SIG-M5 treated with dmso at 0.1 percent for 504 hours (cell line): ENCODE measurements around the gene PRSS2.

Experiments
- DNase-seq: peaks from one replicate; lab custom pipeline; 2025; ENCODE audit not compliant: unreplicated experiment; lab: John Stamatoyannopoulos, UW

The PRSS2 gene

GRCh38 chr7:142800088-142800487 is 29.3 kb downstream of the PRSS2 start:
- DNase-seq = no peak

GRCh38 chr7:142800699-142801260 is 30.0 kb downstream of the PRSS2 start:
- DNase-seq = no peak

GRCh38 chr7:142801601-142802295 is 31.0 kb downstream of the PRSS2 start:
- DNase-seq = no peak

GRCh38 chr7:142802301-142802700 is 31.5 kb downstream of the PRSS2 start:
- DNase-seq = no peak

- DNase-seq = no peak
These were observed 33.1 kb downstream of the PRSS2 start for GRCh38 chr7:142803901-142804300.

- no peak for DNase-seq
These were observed 34.0 kb downstream of the PRSS2 start for GRCh38 chr7:142804728-142805207.

GRCh38 chr7:142805350-142806021 is 34.7 kb downstream of the PRSS2 start:
- no peak for DNase-seq

GRCh38 chr7:142806022-142806356 is 35.2 kb downstream of the PRSS2 start:
- no peak for DNase-seq

- no peak for DNase-seq
These were observed 36.2 kb downstream of the PRSS2 start for GRCh38 chr7:142806957-142807356.

GRCh38 chr7:142807855-142808460 is 37.2 kb downstream of the PRSS2 start:
- DNase-seq = no peak

- no peak for DNase-seq
These were observed 37.7 kb downstream of the PRSS2 start for GRCh38 chr7:142808461-142808801.

GRCh38 chr7:142808802-142809583 is 38.2 kb downstream of the PRSS2 start:
- no peak for DNase-seq

GRCh38 chr7:142809671-142810070 is 38.9 kb downstream of the PRSS2 start:
- DNase-seq = no peak

GRCh38 chr7:142811154-142811737 is 40.5 kb downstream of the PRSS2 start:
- peak; percentile 70 for DNase-seq

- no peak for DNase-seq
These were observed 41.9 kb downstream of the PRSS2 start for GRCh38 chr7:142812437-142813215.

GRCh38 chr7:142813226-142813625 is 42.5 kb downstream of the PRSS2 start:
- peak; percentile 16 for DNase-seq

GRCh38 chr7:142813699-142814098 is 42.9 kb downstream of the PRSS2 start:
- DNase-seq = no peak

- DNase-seq = no peak
These were observed 43.7 kb downstream of the PRSS2 start for GRCh38 chr7:142814451-142814850.

GRCh38 chr7:142815134-142815533 is 44.4 kb downstream of the PRSS2 start:
- DNase-seq = no peak

GRCh38 chr7:142817506-142817905 is 46.7 kb downstream of the PRSS2 start:
- no peak for DNase-seq
